HUES64 (cell line): ENCODE results near the gene KCNK15.
"Not testable (repeated sequence)": the region's sequence is repeated elsewhere in the genome, so short reads cannot be mapped to it uniquely, and the experiment has no call there.

Source experiments
- H3K27ac ChIP-seq: 2 replicates; pipeline ENCODE4 v1.7.0; 2013; ENCODE audit warnings: low read depth, low read length, inconsistent platforms
- H3K27me3 ChIP-seq: 2 replicates; pipeline ENCODE4 v1.6.1; 2013; ENCODE audit warnings: mild to moderate bottlenecking, low read length; ENCODE audit not compliant: insufficient read depth
- H3K36me3 ChIP-seq: 2 replicates; pipeline ENCODE4 v1.6.1; 2013; ENCODE audit warnings: mild to moderate bottlenecking, low read length; ENCODE audit not compliant: insufficient read depth
- H3K4me1 ChIP-seq: 2 replicates; pipeline ENCODE4 v1.6.1; 2013; ENCODE audit warnings: mild to moderate bottlenecking, low read length, moderate library complexity; ENCODE audit not compliant: insufficient read depth
- H3K4me3 ChIP-seq: 2 replicates; pipeline ENCODE4 v1.5.1; 2013; ENCODE audit warnings: mild to moderate bottlenecking, low read length, moderate library complexity
- H3K9ac ChIP-seq: 2 replicates; pipeline ENCODE4 v1.6.1; 2013; ENCODE audit warnings: mild to moderate bottlenecking, low read depth, low read length
- H3K9me3 ChIP-seq: 2 replicates; pipeline ENCODE4 v1.6.1; 2013; ENCODE audit warnings: low read depth, low read length; ENCODE audit not compliant: insufficient read depth
- WGBS: fragments of 150-250, 120-280 bp; methylation state at CpG from one replicate; pipeline ENCODE4 v1.1.7; 2013; ENCODE audit warnings: missing lambda C conversion rate; 5-methylcytosine and 5-hydroxymethylcytosine counted together

KCNK15 gene

GRCh38 chr20:44750081-44750805, 4.6 kb downstream of the KCNK15 start:
- Histone ChIP-seq H3K4me3 (no peak overlapping the region), H3K9ac (no peak overlapping the region), H3K9me3 (no peaks in the 10 kb centered on the region), H3K36me3 (no peaks in the 10 kb centered on the region), H3K4me1 (peaks cover 16% of the 10 kb centered on the region), H3K27ac (no peak overlapping the region), H3K27me3 (peaks cover 20% of the 10 kb centered on the region)
- 93% methylated on average over 73 of the region's 73 CpGs for WGBS

DNA sequence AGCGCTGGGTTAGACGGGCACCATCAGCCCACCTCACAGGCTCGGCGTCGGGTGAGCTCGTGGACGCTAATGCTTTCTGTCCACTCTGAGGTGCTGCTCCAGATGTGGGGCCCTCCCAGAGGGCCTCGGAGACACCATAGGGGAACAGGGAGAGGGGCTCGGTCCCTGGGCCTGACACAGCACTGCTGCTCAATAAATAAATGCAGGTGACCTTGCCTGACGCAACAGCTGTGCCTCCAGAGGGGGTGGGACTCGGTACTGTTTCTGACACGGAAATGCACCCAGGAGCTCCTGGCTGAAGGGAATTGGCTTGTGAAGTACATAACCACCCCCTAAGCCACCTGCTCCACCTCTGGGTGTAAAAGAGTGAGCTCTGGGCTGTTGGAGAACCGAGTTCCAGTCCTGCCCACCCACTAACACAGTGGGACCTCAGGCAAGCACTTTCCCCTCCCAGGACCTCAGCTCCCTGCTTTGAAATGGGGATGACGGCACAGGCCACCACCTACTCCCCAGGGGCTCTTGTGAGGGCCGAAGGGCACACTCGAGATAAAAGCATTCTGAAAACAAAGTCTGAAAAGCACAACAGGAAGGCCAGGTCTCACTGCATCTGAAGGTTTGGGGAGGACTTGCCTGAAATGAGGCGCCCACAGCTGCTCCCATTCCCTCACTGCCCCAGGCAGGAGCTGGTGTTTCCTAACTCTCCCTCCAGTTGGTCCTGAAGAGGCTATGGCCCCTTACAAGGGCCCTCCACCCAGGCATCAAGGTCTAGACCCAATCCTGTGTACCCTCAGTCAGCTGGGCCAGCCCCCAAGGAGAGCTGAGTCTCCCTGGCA, 6.7 kb downstream of the KCNK15 start:
- no peaks in the 10 kb centered on the region for H3K36me3 ChIP-seq
- H3K27ac ChIP-seq = no peak overlapping the region
- H3K9me3 ChIP-seq = no peaks in the 10 kb centered on the region
- H3K9ac ChIP-seq = no peak overlapping the region
- peaks cover under 1% of the 10 kb centered on the region; the same call in 1 of the 2 replicates for H3K27me3 ChIP-seq
- 75% methylated on average over 17 of the region's 17 CpGs for WGBS
- no peak overlapping the region for H3K4me3 ChIP-seq
- H3K4me1 ChIP-seq = peaks cover 6% of the 10 kb centered on the region; the same call in 1 of the 2 replicates

DNA sequence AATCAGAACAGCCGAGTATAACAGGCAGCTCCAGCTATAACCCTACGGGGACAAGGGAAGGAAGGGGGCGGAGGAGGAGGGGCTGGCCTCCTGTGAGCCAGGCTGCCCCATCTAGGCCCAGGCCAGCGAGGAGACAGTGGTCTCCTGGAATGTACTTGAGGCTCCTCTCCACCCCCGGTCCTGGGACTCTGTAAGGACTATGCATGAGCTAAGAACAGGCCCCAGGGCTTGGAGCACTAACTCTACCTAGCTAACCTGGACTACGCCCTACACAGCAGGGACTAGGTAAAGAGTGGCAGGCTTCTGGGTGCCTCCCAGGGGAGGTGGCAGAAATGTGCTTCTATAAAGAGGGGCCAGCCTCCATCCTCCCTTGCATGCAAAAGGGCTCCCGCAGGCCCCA, 8.9 kb downstream of the KCNK15 start:
- Histone ChIP-seq H3K9ac (no peak overlapping the region), H3K36me3 (no peaks in the 10 kb centered on the region), H3K9me3 (no peaks in the 10 kb centered on the region), H3K27me3 (no peaks in the 10 kb centered on the region), H3K4me1 (peaks cover 6% of the 10 kb centered on the region; the same call in 1 of the 2 replicates), H3K27ac (no peak overlapping the region), H3K4me3 (no peak overlapping the region)
- 74% methylated on average over 7 of the region's 7 CpGs for WGBS

GRCh38 chr20:44756011-44756688, 10.5 kb downstream of the KCNK15 start:
- H3K9me3 ChIP-seq = no peaks in the 10 kb centered on the region
- 96% methylated on average over 15 of the region's 18 CpGs for WGBS
- no peak overlapping the region for H3K27ac ChIP-seq
- no peak overlapping the region for H3K4me3 ChIP-seq
- no peak overlapping the region for H3K9ac ChIP-seq
- H3K27me3 ChIP-seq = no peaks in the 10 kb centered on the region
- peaks cover 6% of the 10 kb centered on the region; the same call in 1 of the 2 replicates for H3K4me1 ChIP-seq
- no peaks in the 10 kb centered on the region for H3K36me3 ChIP-seq

DNA sequence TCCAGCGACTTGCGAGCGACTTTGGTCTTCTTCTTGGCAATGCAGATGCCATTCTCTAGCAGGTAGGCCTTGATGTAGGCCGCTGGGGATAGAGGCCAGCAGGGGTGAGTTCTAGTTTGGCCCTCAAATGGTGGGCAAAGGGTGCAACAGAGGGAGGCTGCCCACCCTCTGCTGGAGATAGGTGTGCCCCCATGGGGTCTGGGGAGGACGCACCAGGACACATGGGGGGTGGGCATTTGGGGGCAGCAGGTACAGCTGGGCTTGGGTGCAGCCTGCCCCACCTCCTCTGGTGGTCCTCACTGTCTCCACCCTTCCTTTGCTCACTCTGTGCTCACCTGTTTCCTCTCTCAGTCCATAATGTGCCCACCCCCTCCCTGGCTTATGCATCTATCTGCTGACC, 11.3 kb downstream of the KCNK15 start:
- H3K27me3 ChIP-seq = no peaks in the 10 kb centered on the region
- H3K36me3 ChIP-seq = no peaks in the 10 kb centered on the region
- H3K4me1 ChIP-seq = peaks cover 6% of the 10 kb centered on the region; the same call in 1 of the 2 replicates
- H3K4me3 ChIP-seq = no peak overlapping the region
- WGBS = 95% methylated on average over 5 of the region's 5 CpGs
- H3K9me3 ChIP-seq = no peaks in the 10 kb centered on the region
- no peak overlapping the region for H3K9ac ChIP-seq
- H3K27ac ChIP-seq = no peak overlapping the region

DNA sequence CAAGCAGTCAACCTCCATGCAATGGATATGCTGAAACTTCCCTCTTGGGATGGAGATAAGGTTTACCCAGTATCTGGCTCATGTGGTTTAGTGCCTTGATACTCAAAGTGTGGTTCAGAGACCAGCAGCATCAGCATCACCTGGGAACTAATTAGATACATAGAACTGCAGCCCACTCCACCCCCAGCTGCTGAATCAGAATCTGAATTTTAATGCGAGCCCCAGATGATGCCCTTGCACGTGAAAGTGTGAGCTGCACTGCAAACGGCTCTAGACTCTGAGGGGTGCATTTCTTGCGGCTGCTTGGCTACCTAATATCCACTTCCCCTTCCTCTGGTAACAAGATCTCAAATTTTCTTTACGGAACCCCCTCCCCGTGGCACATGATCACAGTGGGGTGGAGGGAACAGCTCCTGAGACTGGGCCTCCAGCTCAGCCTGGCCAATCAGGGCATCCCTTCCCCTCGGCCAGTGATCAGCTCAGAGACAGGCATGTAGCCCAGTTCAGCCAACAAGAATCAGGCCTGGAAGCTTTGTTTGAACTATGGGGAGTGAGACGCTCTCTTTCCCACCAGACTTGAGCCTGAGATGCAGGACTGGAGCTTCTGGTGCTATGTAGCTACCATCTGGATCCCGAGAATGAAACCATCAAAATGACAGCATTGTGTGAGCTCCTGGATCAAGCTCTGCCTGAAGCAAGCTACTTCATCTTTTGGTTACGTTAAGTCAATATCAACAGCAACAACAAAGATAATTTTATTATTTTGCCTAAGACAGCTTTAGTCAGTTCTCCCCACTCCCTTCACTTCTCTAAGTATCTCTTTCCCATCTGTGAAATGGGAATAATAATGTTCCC, 12.8 kb downstream of the KCNK15 start:
- no peaks in the 10 kb centered on the region for H3K9me3 ChIP-seq
- H3K27me3 ChIP-seq = no peaks in the 10 kb centered on the region
- WGBS = 83% methylated on average over 10 of the region's 10 CpGs
- H3K9ac ChIP-seq = no peak overlapping the region
- no peaks in the 10 kb centered on the region for H3K36me3 ChIP-seq
- H3K4me3 ChIP-seq = no peak overlapping the region
- no peak overlapping the region for H3K27ac ChIP-seq
- no peaks in the 10 kb centered on the region; the same call in 1 of the 2 replicates for H3K4me1 ChIP-seq

DNA sequence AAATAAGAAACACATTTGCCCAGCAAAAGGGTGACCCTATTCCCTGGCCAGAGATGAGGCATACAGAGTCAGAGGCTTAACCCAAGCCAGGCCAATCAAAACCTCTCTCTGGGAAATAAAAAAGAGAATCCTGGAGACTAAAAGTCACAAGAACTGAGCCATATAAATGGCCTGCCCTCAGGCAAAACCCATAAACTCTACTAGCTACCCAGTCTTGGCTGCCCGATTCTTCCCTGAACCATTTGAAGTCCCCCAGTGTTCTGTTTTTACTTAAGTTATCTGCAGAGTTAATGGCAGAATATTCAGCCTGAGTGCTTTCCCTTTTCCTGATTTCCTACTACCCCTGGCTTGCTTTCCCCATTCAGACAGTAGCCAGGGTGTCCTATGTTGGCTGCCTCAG, 13.9 kb downstream of the KCNK15 start:
- no peak overlapping the region for H3K9ac ChIP-seq
- no peak overlapping the region for H3K27ac ChIP-seq
- no peak overlapping the region for H3K4me3 ChIP-seq
- no peaks in the 10 kb centered on the region for H3K36me3 ChIP-seq
- H3K27me3 ChIP-seq = no peaks in the 10 kb centered on the region
- WGBS = 85% methylated on average over 1 of the region's 1 CpG
- H3K9me3 ChIP-seq = no peaks in the 10 kb centered on the region
- no peaks in the 10 kb centered on the region; the same call in 1 of the 2 replicates for H3K4me1 ChIP-seq

- Histone ChIP-seq H3K27ac (no peak overlapping the region), H3K27me3 (no peaks in the 10 kb centered on the region), H3K9ac (no peak overlapping the region), H3K9me3 (no peaks in the 10 kb centered on the region), H3K36me3 (no peaks in the 10 kb centered on the region), H3K4me1 (peaks cover 4% of the 10 kb centered on the region; the same call in 1 of the 2 replicates), H3K4me3 (no peak overlapping the region)
- WGBS = 77% methylated on average over 3 of the region's 3 CpGs
These were observed 15.8 kb downstream of the KCNK15 start for GRCh38 chr20:44761423-44761822.

- WGBS = 89% methylated on average over 10 of the region's 10 CpGs
- Histone ChIP-seq H3K27ac (no peak overlapping the region), H3K36me3 (no peaks in the 10 kb centered on the region), H3K27me3 (no peaks in the 10 kb centered on the region), H3K9ac (no peak overlapping the region), H3K4me1 (peaks cover 4% of the 10 kb centered on the region; the same call in 1 of the 2 replicates), H3K9me3 (no peaks in the 10 kb centered on the region), H3K4me3 (no peak overlapping the region)
These were observed 16.9 kb downstream of the KCNK15 start for GRCh38 chr20:44762466-44763140.

DNA sequence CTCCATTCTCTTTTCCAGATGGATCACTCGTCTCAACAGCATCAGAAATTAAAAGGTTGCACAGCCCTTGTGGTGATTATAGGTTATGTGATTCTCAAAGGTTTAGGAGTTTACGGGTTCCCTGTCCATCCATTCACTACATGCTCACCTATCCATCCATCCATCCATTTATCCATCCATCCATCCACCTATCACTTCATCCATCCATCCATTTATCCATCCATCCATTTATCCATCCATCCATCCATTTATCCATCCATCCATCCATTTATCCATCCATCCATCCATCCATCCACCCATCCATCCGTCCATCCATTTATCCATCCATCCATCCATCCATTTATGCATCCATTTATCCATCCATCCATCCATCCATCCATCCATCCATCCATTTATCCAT, 18.1 kb downstream of the KCNK15 start:
- H3K9ac ChIP-seq, H3K27me3 ChIP-seq, H3K9me3 ChIP-seq, H3K27ac ChIP-seq, H3K36me3 ChIP-seq, H3K4me3 ChIP-seq, H3K4me1 ChIP-seq: not testable (repeated sequence)
- 95% methylated on average over 3 of the region's 3 CpGs for WGBS
